ENCODE results near the gene CENPV. TPM values are rescaled to one million over a fixed set of nuclear protein-coding genes. Genes with fewer than 3 reads are reported as not detected.

The CENPV gene
- total RNA-seq, 1 experiment from 2014 or later = 124 TPM

- DNase-seq (ENCODE audit: low spot score) = no peak
These were observed 8.6 kb upstream of the CENPV start for GRCh38 chr17:16361874-16362273.

- DNase-seq (ENCODE audit: low spot score) = no peak
These were observed 5.1 kb upstream of the CENPV start for GRCh38 chr17:16358394-16358793.

- no peak for DNase-seq (ENCODE audit: low spot score)
These were observed 1.3 kb upstream of the CENPV start for GRCh38 chr17:16354585-16354984.

GRCh38 chr17:16352667-16353316 is 477 bp downstream of the CENPV start:
- no peak for DNase-seq (ENCODE audit: low spot score)

GRCh38 chr17:16352303-16352666 is 984 bp downstream of the CENPV start:
- peak; percentile 50 for DNase-seq (ENCODE audit: low spot score)

- DNase-seq (ENCODE audit: low spot score) = no peak
These were observed 1.4 kb downstream of the CENPV start for GRCh38 chr17:16351831-16352230.

GRCh38 chr17:16349431-16349830 is 3.8 kb downstream of the CENPV start:
- no peak for DNase-seq (ENCODE audit: low spot score)

- DNase-seq (ENCODE audit: low spot score) = no peak
These were observed 4.7 kb downstream of the CENPV start for GRCh38 chr17:16348586-16348985.

- DNase-seq (ENCODE audit: low spot score) = no peak
These were observed 6.5 kb downstream of the CENPV start for GRCh38 chr17:16346721-16347271.

GRCh38 chr17:16345565-16345964 is 7.7 kb downstream of the CENPV start:
- DNase-seq (ENCODE audit: low spot score) = no peak

GRCh38 chr17:16343569-16343968 is 9.7 kb downstream of the CENPV start:
- no peak for DNase-seq (ENCODE audit: low spot score)

GRCh38 chr17:16342979-16343378 is 10.3 kb downstream of the CENPV start:
- DNase-seq (ENCODE audit: low spot score) = no peak

GRCh38 chr17:16339959-16340358 is 13.3 kb downstream of the CENPV start:
- no peak for DNase-seq (ENCODE audit: low spot score)

GRCh38 chr17:16339402-16339801 is 13.9 kb downstream of the CENPV start:
- no peak for DNase-seq (ENCODE audit: low spot score)

- no peak for DNase-seq (ENCODE audit: low spot score)
These were observed 14.9 kb downstream of the CENPV start for GRCh38 chr17:16338391-16338790.

GRCh38 chr17:16329519-16330271 is 23.6 kb downstream of the CENPV start:
- peak; percentile 46 for DNase-seq (ENCODE audit: low spot score)

GRCh38 chr17:16328997-16329396 is 24.3 kb downstream of the CENPV start:
- DNase-seq (ENCODE audit: low spot score) = no peak

- no peak for DNase-seq (ENCODE audit: low spot score)
These were observed 26.3 kb downstream of the CENPV start for GRCh38 chr17:16327018-16327417.

GRCh38 chr17:16325964-16326363 is 27.3 kb downstream of the CENPV start:
- DNase-seq (ENCODE audit: low spot score) = no peak

GRCh38 chr17:16322636-16323035 is 30.6 kb downstream of the CENPV start:
- DNase-seq (ENCODE audit: low spot score) = no peak

GRCh38 chr17:16319969-16320368 is 33.3 kb downstream of the CENPV start:
- no peak for DNase-seq (ENCODE audit: low spot score)

GRCh38 chr17:16314859-16315258 is 38.4 kb downstream of the CENPV start:
- DNase-seq (ENCODE audit: low spot score) = no peak

- DNase-seq (ENCODE audit: low spot score) = no peak
These were observed 39.1 kb downstream of the CENPV start for GRCh38 chr17:16314189-16314588.

Data from HT-29 (cell line).